22Rv1 (cell line): ENCODE measurements around the gene BBS12.

Experiments
- ZFX ChIP-seq: fragments of 450-650 bp; IDR thresholded peaks from 2 replicates; pipeline ENCODE4 v1.6.1; 2017; ENCODE audit warnings: antibody characterized with exemption, borderline replicate concordance
- TF ChIP-seq, protein P1 (sequence below): fragments of 450-650 bp; IDR thresholded peaks from 2 replicates; pipeline ENCODE4 v1.5.1; 2017; ENCODE audit warnings: mild to moderate bottlenecking

DNA sequence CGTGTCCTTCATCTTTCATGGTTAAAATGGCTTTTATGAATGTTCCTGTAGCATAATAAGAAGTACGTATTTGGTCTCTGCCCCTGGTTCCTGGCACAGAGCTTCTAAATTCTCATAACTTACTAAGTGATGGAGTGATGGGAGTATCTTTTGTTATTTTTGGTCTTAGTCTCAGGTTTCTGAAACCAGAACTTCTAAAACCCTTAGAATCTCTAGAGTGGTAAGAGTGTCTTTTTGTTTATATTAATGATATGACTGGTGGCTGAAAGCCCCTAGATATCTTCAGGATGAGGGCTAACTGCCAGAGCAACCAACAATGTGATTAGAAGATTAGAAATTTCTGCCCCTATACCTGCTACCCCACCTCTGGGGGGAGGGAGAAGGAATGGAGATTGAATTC lies 45.8 kb upstream of the BBS12 start:
- TF ChIP-seq, protein P1, sequence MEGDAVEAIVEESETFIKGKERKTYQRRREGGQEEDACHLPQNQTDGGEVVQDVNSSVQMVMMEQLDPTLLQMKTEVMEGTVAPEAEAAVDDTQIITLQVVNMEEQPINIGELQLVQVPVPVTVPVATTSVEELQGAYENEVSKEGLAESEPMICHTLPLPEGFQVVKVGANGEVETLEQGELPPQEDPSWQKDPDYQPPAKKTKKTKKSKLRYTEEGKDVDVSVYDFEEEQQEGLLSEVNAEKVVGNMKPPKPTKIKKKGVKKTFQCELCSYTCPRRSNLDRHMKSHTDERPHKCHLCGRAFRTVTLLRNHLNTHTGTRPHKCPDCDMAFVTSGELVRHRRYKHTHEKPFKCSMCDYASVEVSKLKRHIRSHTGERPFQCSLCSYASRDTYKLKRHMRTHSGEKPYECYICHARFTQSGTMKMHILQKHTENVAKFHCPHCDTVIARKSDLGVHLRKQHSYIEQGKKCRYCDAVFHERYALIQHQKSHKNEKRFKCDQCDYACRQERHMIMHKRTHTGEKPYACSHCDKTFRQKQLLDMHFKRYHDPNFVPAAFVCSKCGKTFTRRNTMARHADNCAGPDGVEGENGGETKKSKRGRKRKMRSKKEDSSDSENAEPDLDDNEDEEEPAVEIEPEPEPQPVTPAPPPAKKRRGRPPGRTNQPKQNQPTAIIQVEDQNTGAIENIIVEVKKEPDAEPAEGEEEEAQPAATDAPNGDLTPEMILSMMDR, result no peak
- TF ChIP-seq ZFX, result no peak
